Stomach (tissue), 9 donors: ENCODE results near the gene SLC20A1. TPM values are rescaled to one million over a fixed set of nuclear protein-coding genes. Genes with fewer than 3 reads are reported as not detected.

Source experiments
- DNase-seq, 2 donors: peaks; one replicate each; pipeline versions ENCODE4 v3.0.0 to v3.0.0-alpha.2; 2013 to 2019
- H3K27ac ChIP-seq, 5 donors: fragments of 200-600 bp in 4 of 5; sonication (generic) in 4 of 5; one replicate each; pipeline ENCODE4 v1.5.1; 2013 to 2019; ENCODE audit warnings: mild to moderate bottlenecking in 1 of 5, moderate library complexity in 1 of 5
- H3K27me3 ChIP-seq, 3 donors: fragments of 200-600 bp; sonication (generic); one replicate each; pipeline ENCODE4 v1.5.1; 2017 to 2019; ENCODE audit warnings: mixed run types in 1 of 3
- H3K36me3 ChIP-seq, 4 donors: fragments of 200-600 bp; sonication (generic); 1 replicate in 3 of 4; 2 replicates in 1 of 4; pipeline ENCODE4 v1.5.1; 2016 to 2019
- H3K4me1 ChIP-seq, 4 donors: fragments of 200-600 bp; sonication (generic); one replicate each; pipeline ENCODE4 v1.5.1; 2016 to 2019
- H3K4me3 ChIP-seq, 4 donors: fragments of 200-600 bp; sonication (generic) in 3 of 4; one replicate each; pipeline ENCODE4 v1.5.1; 2016 to 2019; ENCODE audit warnings: mild to moderate bottlenecking in 1 of 4
- H3K9me3 ChIP-seq, 4 donors: fragments of 200-600 bp; sonication (generic); one replicate each; pipeline ENCODE4 v1.5.1; 2016 to 2019
- CTCF ChIP-seq, 7 experiments: fragments of 450-650 bp in 4 of 7; fragments of 200-600 bp in 3 of 7; sonication (generic) in 3 of 7; IDR thresholded peaks; one replicate each; pipeline ENCODE4 v1.5.1; 2016 to 2019; ENCODE audit warnings: antibody characterized with exemption in 7 of 7, control low read depth in 2 of 7, mild to moderate bottlenecking in 1 of 7
- EP300 ChIP-seq: sonication (generic); formaldehyde crosslinking; IDR thresholded peaks from one replicate; pipeline ENCODE4 v1.6.1; 2017; ENCODE audit warnings: antibody characterized with exemption
- POLR2A ChIP-seq, 4 donors: fragments of 450-650 bp; IDR thresholded peaks; one replicate each; pipeline ENCODE4 v1.6.1; 2016; ENCODE audit warnings: antibody characterized with exemption in 4 of 4, control low read depth in 2 of 4, mild to moderate bottlenecking in 1 of 4, moderate library complexity in 1 of 4
- POLR2AphosphoS5 ChIP-seq, 3 donors: sonication (generic); formaldehyde crosslinking; IDR thresholded peaks; one replicate each; pipeline ENCODE4 v1.6.1; 2016; ENCODE audit warnings: antibody characterized with exemption in 3 of 3
- WGBS, 5 donors: extraction: QIAGEN DNeasy Blood & Tissue Kit in 3 of 5; methylation state at CpG; one replicate each; pipeline versions ENCODE4 v1.1.5 to v1.1.7; 2013 to 2018; 5-methylcytosine and 5-hydroxymethylcytosine counted together
- intact Hi-C: fragments of 100-400 bp; cut with DNase I; formaldehyde crosslinking; loops from one replicate; pipeline ENCODE4 v1.15.1; 2023; ENCODE audit warnings: low total_unique reads
- polyA plus RNA-seq, 3 donors: library from polyadenylated mRNA; stranded (reverse); fragments of 200-250 nt; gene quantifications; one replicate each; pipeline ENCODE4 v1.2.3, GENCODE V29; 2013
- total RNA-seq, 5 donors: library from RNA; depleted of rRNA; stranded (reverse); fragments of >200 nt; gene quantifications; one replicate each; pipeline versions ENCODE4 v1.1.0 to v1.2.3, GENCODE V29; 2014 to 2016
- donor health status: healthy with polysubstance abuse.
- donor health status: Bipolar disorder and iron deficiency.
- donor health status: healthy.

The SLC20A1 gene
- total and polyA plus RNA-seq, 8 donors, result 9.0 to 63.8 (median 24.2) TPM

- intact Hi-C loops, result no loop called here
- TF ChIP-seq POLR2AphosphoS5 (IDR thresholded peaks at IDR 0.05) (peak in 1 of 3 donors; percentile 30), CTCF (IDR thresholded peaks at IDR 0.05) (no peak), EP300 (no peak)
- H3K9me3 ChIP-seq, result no peaks in the 10 kb centered on the region
- H3K4me3 ChIP-seq, result peak overlapping the region; percentile 80 to 92 (median 86)
- peak in 1 of 2 donors; percentile 85 for DNase-seq
- H3K27ac ChIP-seq, result peak overlapping the region in 4 of 5 donors; percentile 98 to 99 (median 99)
- peaks cover 33 to 61% (median 40%) of the 10 kb centered on the region in 4 donors for H3K4me1 ChIP-seq
- peaks cover 0 to 21% (median 15%) of the 10 kb centered on the region in 4 donors for H3K36me3 ChIP-seq
- no peaks in the 10 kb centered on the region for H3K27me3 ChIP-seq
- 20 to 48% (median 30%) methylated on average over 11 of the region's 11 CpGs for WGBS, 5 donors
Measured at GRCh38 chr2:112644155-112644932, 1.4 kb upstream of the SLC20A1 start.

- no peaks in the 10 kb centered on the region for H3K9me3 ChIP-seq
- intact Hi-C loops, result no loop called here
- TF ChIP-seq POLR2A (IDR thresholded peaks at IDR 0.05) (no peak), CTCF (IDR thresholded peaks at IDR 0.05) (no peak), EP300 (no peak), POLR2AphosphoS5 (IDR thresholded peaks at IDR 0.05) (peak in 1 of 3 donors; percentile 31)
- peaks cover 0 to 27% (median 21%) of the 10 kb centered on the region in 4 donors for H3K36me3 ChIP-seq
- DNase-seq, result no peak
- H3K4me3 ChIP-seq, result peak overlapping the region; percentile 80 to 92 (median 86)
- H3K27ac ChIP-seq, result peak overlapping the region; percentile 98 to 99 (median 99)
- whole genome bisulfite sequencing, 5 donors, result 2 to 5% (median 4%) methylated on average over 8 to 11 of the region's 11 CpGs
- peaks cover 33 to 64% (median 41%) of the 10 kb centered on the region in 4 donors for H3K4me1 ChIP-seq
- no peaks in the 10 kb centered on the region for H3K27me3 ChIP-seq
Measured at GRCh38 chr2:112644933-112645309, 818 bp upstream of the SLC20A1 start.

GRCh38 chr2:112646102-112646719 is 472 bp downstream of the SLC20A1 start:
- Histone ChIP-seq H3K4me3 (peak overlapping the region; percentile 80 to 92 (median 86)), H3K27ac (peak overlapping the region; percentile 98 to 99 (median 99)), H3K4me1 (peaks cover 33 to 63% (median 44%) of the 10 kb centered on the region in 4 donors), H3K27me3 (no peaks in the 10 kb centered on the region), H3K9me3 (no peaks in the 10 kb centered on the region), H3K36me3 (peaks cover 2 to 39% (median 33%) of the 10 kb centered on the region in 4 donors)
- intact Hi-C loops, result no loop called here
- peak in 1 of 2 donors; percentile 79 for DNase-seq
- TF ChIP-seq EP300, result no peak
- TF ChIP-seq CTCF (IDR thresholded peaks at IDR 0.05), result no peak
- TF ChIP-seq POLR2AphosphoS5 (IDR thresholded peaks at IDR 0.05), result no peak
- no peak for TF ChIP-seq POLR2A (IDR thresholded peaks at IDR 0.05)
- WGBS, 5 donors, result 0 to 2% (median 1%) methylated on average over 20 to 69 of the region's 69 CpGs

GRCh38 chr2:112646791-112647689 is 1.3 kb downstream of the SLC20A1 start:
- H3K27me3 ChIP-seq, result no peaks in the 10 kb centered on the region
- H3K4me3 ChIP-seq, result peak overlapping the region; percentile 80 to 92 (median 86)
- no peaks in the 10 kb centered on the region for H3K9me3 ChIP-seq
- H3K27ac ChIP-seq, result peak overlapping the region in 4 of 5 donors; percentile 98 to 99 (median 99)
- intact Hi-C loops, result no loop called here
- peaks cover 10 to 47% (median 42%) of the 10 kb centered on the region in 4 donors for H3K36me3 ChIP-seq
- WGBS, 5 donors, result 23 to 36% (median 33%) methylated on average over 20 of the region's 20 CpGs
- TF ChIP-seq EP300 (no peak), POLR2A (IDR thresholded peaks at IDR 0.05) (no peak), POLR2AphosphoS5 (IDR thresholded peaks at IDR 0.05) (no peak), CTCF (IDR thresholded peaks at IDR 0.05) (no peak)
- H3K4me1 ChIP-seq, result peaks cover 33 to 62% (median 44%) of the 10 kb centered on the region in 4 donors
- DNase-seq, result peak in 1 of 2 donors; percentile 60
